PC-9 (cell line): ENCODE data around the gene KRT4.

Experiments used
- CTCF ChIP-seq: fragments of 200-600 bp; sonication (generic); conservative IDR thresholded peaks from 2 replicates; pipeline ENCODE4 v1.6.1; 2017; ENCODE audit warnings: mixed run types, antibody characterized with exemption, mild to moderate bottlenecking, moderate library complexity
- EZH2 ChIP-seq: fragments of 200-600 bp; sonication (generic); IDR thresholded peaks from 2 replicates; pipeline ENCODE4 v1.8.0; 2017; ENCODE audit warnings: antibody characterized with exemption, low read depth

- TF ChIP-seq CTCF (no peak), EZH2 (no peak)
Measured at GRCh38 chr12:52771088-52771487, 42.8 kb downstream of the KRT4 start.
